GM15510 (cell line): ENCODE measurements around the gene GRIK3.

Experiments
- POLR2A ChIP-seq: IDR thresholded peaks from 3 replicates; pipeline ENCODE4 v1.6.1; 2011; ENCODE audit warnings: borderline replicate concordance; ENCODE audit not compliant: insufficient read length; ENCODE audit errors: extremely low read depth

Gene GRIK3

GRCh38 chr1:36920801-36921405 lies 113.4 kb downstream of the GRIK3 start:
- no peak for TF ChIP-seq POLR2A

GRCh38 chr1:36920371-36920770 lies 113.9 kb downstream of the GRIK3 start:
- TF ChIP-seq POLR2A = no peak

- no peak for TF ChIP-seq POLR2A
Measured at GRCh38 chr1:36919491-36920145, 114.7 kb downstream of the GRIK3 start.

GRCh38 chr1:36918604-36919003 lies 115.7 kb downstream of the GRIK3 start:
- no peak for TF ChIP-seq POLR2A

- no peak for TF ChIP-seq POLR2A
Measured at GRCh38 chr1:36913484-36914060, 120.7 kb downstream of the GRIK3 start.

- no peak for TF ChIP-seq POLR2A
Measured at GRCh38 chr1:36913016-36913415, 121.3 kb downstream of the GRIK3 start.

- TF ChIP-seq POLR2A = no peak
Measured at GRCh38 chr1:36912365-36912865, 121.9 kb downstream of the GRIK3 start.

- no peak for TF ChIP-seq POLR2A
Measured at GRCh38 chr1:36911561-36912364, 122.6 kb downstream of the GRIK3 start.

- no peak for TF ChIP-seq POLR2A
Measured at GRCh38 chr1:36910886-36911540, 123.3 kb downstream of the GRIK3 start.

- TF ChIP-seq POLR2A = no peak
Measured at GRCh38 chr1:36909946-36910725, 124.2 kb downstream of the GRIK3 start.

GRCh38 chr1:36908096-36908495 lies 126.2 kb downstream of the GRIK3 start:
- TF ChIP-seq POLR2A = no peak

- TF ChIP-seq POLR2A = no peak
Measured at GRCh38 chr1:36906555-36906954, 127.8 kb downstream of the GRIK3 start.

GRCh38 chr1:36905941-36906340 lies 128.4 kb downstream of the GRIK3 start:
- TF ChIP-seq POLR2A = no peak

- no peak for TF ChIP-seq POLR2A
Measured at GRCh38 chr1:36900128-36900527, 134.2 kb downstream of the GRIK3 start.
